ENCODE measurements around the gene MYMK.

Gene MYMK

DNA sequence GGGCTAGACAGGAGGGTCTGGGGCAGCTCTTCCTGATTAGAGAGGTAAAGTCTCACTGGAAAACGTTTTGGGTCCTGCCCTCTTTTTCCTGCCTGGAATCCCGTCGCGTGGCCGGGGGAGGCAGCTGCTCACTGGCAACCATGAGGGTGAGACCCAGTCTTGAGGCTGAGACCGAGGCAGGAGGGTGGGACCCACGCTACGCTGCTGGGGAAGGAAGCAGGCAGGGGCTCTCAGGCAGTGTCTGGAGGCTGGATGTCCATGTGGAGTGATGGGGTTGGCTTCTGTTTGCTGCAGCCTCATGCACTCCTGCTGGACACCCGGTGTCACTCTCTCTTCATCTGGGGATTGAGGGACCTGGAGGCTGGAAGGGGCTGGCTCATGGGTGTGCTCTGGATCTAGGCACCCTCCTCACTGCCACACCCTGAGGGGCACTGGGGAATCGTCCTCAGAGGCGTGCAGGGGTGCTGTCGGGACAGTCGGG is 34.5 kb downstream of the MYMK start:
- FAIRE-seq (no peak), DNase-seq (ENCODE audit: insufficient read length, low spot score) (no peak)
- TF ChIP-seq POLR2A (IDR thresholded peaks at IDR 0.05; ENCODE audit: low read depth, low read length): no peak

DNA sequence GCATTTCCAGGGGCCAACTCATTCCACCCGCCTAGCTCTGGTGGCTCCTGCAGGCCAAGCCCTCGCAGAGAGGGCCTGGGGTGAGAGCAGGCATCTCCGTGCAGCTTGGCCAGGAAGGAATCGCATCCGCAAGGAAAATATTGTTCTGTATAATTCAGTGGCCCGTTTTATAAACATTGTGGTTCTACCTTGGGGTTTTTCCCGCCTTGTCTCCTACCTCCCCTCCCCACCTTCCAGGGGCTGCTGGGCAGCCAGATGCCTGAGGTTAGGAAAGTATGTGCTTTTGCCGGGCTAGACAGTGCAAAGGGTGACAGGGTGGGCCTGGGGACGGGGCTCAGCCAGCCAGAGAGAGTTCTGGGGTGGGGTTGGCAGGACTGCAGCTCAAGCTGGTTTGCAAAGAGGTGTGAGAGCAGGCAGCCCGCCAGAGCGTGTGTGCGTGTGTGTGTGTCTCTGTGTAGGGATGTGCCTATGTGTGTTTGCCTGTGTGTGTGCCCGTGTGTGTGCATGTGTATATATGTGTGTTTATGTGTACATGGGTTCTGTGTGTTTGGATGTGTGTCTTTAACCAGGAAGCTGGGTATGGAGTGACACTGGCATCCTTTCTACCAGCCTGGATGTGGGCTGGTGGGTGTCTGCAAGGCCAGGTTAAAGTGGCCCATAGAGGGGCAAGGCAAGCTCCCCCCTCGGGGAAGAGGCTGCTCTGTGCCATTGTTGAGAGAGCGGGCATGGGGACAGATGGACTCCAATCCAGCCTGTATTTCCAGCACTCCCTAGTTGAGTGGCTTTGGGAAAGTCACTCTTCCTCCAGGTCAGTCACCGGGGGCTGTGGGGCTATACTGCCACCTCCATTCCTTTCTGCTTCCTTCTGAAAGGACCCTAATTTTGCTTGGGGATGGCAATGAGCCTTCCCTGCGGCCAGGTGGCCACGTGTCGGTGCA is 35.2 kb downstream of the MYMK start:
- FAIRE-seq (no peak), DNase-seq (ENCODE audit: insufficient read length, low spot score) (no peak)
- no peak for TF ChIP-seq POLR2A (IDR thresholded peaks at IDR 0.05; ENCODE audit: low read depth, low read length)

DNA sequence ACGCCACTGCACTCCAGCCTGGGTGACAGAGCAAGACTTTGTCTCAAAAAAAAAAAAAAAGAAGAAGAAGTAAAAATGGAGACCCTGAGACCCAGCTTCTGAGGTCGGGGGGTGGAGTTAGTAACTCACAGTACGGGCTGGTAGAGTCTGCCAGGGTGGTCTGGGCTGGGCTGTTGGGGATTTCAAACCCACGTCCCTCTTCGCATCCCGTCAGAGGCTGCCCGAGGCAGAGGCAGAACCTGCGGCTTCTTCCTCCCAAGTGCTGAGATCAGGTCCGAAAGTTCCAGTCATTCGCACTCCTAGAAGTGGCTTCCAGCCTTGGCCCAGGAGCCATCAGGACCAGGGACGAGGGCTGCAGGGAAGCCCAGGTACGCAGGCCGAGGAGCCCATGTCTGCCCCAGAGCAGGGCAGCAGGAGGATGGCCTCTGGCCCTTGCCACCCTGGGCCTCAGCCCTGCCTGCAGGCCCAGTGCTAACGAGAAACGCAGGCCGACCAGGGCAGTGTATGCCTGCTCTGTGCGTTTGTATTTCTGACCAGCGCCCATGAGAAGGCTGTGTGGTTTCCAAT is 36.0 kb downstream of the MYMK start:
- DNase-seq (ENCODE audit: insufficient read length, low spot score) (no peak), FAIRE-seq (no peak)
- no peak for TF ChIP-seq POLR2A (IDR thresholded peaks at IDR 0.05; ENCODE audit: low read depth, low read length)

DNA sequence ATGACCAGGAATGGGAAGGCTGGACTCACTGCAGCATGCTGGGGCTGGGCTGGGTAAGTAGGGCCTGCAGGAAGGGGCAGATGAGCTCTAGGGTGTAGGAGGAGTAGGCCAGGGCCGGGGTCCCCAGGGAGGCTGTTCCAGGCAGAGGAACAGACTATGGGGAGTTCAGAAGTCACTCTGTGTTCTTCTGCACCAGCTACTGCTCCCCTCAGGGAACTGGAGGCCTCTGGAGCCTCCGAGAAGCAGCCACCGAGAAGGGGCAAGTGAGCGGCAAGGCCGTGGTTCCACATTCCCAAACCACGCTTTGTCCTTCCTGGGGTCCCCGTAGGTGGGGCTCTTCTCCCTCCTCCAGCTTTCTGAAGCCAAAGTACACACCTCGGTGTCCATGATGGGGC is 37.4 kb downstream of the MYMK start:
- DNase-seq (ENCODE audit: insufficient read length, low spot score): no peak
- TF ChIP-seq POLR2A (IDR thresholded peaks at IDR 0.05; ENCODE audit: low read depth, low read length): no peak
- FAIRE-seq: no peak

DNA sequence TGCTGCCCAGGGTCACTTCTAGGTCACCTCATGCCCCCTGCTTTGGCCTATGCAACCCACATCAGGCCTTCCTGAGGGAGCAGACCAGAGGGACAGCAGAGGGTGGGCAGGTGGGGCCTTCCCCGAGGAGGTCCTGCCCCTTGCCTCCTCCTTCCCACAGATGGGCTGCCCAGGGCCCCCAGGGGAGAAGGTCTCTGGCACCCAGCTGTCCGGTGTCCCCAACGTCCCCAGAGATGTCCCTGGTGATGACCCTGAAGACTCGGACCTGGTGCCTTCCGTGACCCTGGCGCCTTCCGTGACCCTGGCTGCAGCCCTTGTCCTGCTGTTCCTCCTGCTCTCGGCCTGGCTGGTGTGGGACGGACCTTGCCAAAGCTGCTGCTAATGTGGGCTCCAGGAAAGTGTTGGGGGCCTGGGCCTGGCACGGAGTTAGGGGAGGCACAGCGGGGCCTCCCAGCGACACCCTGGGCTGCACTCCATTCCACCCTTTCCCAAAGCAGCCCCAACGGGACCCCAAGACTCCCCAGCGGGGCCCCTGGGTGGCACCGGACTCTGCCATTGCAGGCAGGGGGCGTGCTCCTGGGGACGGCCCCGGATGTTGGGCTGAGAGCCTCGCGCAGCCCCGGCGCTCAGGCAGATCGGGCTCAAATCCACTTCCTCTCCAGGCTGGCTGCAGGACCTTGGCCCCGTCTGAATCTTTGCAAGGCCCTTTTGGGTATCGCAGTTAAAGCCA is 39.1 kb downstream of the MYMK start:
- no peak for TF ChIP-seq POLR2A (IDR thresholded peaks at IDR 0.05; ENCODE audit: low read depth, low read length)
- DNase-seq (ENCODE audit: insufficient read length, low spot score): no peak
- no peak for FAIRE-seq

DNA sequence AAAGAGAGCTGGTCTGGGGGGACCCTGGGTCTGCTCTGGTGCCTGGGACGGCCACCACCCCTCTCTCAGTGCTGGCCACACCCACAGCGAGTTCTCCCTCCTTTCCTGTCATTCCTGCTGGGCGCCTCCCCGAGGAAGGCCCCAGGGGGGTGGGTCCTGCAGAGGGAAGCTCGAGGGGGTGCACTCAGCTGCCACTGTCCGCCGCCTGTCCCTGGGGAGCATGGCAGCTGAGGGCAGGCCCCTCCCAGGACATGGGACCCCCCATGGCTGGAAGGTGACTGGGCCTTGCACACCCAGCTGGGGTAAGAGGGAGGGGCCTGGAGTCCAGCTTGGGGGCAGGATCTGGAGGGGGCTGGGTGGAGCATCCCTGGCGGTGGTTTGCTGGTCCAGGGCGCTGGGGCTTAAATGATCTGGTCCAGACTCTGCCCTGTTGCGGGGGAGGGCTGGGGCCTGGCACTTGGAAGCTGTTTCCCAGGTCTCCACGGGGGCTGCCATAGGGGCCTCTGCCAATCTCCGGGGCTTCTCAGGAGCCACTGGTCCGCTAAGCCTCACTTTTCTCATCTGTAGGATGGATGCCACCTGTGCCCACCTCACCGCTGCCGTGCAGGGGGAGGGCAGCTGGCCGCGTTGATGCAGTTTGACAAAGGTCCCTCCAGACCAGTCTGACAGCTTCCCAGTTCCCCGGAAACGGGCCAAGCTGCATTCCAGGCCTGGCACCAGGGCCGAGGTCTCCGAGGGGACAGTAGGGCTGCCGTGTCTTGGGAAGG is 39.9 kb downstream of the MYMK start:
- FAIRE-seq: no peak
- DNase-seq (ENCODE audit: insufficient read length, low spot score): no peak
- TF ChIP-seq POLR2A (IDR thresholded peaks at IDR 0.05; ENCODE audit: low read depth, low read length): no peak

DNA sequence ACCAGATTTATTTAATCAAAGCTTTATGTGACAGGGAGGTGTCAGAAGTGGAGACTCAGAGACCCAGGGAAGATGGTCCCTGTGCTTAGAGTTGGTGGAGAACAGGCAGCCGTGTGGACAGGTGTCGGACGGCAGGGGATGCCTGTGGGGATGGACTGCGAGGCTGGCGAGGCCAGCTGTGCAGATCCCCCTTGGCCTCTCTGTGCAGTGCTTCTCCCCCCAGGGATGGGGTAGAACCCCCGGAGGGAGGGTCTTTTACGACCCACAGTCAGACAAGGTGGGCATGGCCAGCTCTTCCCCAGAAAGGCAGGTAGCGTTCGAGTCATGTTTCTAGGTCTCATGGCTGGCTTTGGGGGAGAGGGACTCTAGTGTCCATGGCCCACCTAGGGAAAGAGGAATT is 41.1 kb downstream of the MYMK start:
- no peak for FAIRE-seq
- no peak for TF ChIP-seq POLR2A (IDR thresholded peaks at IDR 0.05; ENCODE audit: low read depth, low read length)
- no peak for DNase-seq (ENCODE audit: insufficient read length, low spot score)

DNA sequence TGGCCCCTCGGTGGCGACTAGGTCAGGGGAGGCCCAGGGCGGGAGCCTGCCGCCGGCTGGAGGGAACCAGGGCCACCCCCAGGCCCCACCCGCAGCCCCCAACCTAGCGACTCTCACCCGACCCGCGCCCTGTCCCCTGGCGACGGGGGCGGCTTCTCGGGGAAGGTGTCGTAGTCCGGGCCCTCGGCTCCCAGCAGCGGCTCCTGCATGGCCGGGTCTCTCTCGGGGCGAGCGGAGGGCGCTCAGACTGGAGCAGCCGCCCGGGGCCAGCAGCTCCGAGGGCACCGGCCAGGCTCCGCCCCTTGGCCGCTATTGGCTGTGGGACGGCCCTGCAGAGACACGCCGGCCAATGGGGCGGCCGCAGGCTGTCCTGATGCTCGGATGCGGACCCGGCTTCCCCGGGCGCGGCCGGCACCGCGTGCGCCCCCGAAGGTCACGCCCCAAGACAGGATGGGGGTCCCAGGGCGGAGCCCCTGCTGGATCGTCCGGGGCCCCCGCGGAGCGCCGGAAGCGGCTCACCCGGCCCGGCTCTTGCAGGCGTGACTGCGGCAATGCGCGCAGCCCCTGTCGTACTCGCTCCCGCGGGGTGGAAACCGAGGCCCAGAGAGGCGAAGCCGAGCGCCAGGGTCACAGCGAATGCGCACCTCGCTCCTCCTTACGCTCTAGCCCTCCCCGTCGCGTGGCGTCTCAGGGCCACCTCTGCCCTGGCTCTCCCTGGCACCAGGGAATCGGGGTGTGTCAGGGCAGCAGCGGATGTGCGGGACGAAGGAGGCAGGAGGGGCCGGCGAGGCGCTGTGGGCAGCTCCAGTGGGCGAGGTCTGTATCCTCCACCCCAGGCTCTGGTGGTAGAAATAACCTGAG is 45.7 kb downstream of the MYMK start, which contains the start of gene SLC2A6:
Gene SLC2A6 (minus strand): TSS at position 249 of the 861 bp plus-strand sequence. CDS start 40 bp downstream, at position 209.
- TF ChIP-seq POLR2A (IDR thresholded peaks at IDR 0.05; ENCODE audit: low read depth, low read length): peak; percentile 81
- DNase-seq (ENCODE audit: insufficient read length, low spot score) (peak; percentile 99), FAIRE-seq (no peak)

DNA sequence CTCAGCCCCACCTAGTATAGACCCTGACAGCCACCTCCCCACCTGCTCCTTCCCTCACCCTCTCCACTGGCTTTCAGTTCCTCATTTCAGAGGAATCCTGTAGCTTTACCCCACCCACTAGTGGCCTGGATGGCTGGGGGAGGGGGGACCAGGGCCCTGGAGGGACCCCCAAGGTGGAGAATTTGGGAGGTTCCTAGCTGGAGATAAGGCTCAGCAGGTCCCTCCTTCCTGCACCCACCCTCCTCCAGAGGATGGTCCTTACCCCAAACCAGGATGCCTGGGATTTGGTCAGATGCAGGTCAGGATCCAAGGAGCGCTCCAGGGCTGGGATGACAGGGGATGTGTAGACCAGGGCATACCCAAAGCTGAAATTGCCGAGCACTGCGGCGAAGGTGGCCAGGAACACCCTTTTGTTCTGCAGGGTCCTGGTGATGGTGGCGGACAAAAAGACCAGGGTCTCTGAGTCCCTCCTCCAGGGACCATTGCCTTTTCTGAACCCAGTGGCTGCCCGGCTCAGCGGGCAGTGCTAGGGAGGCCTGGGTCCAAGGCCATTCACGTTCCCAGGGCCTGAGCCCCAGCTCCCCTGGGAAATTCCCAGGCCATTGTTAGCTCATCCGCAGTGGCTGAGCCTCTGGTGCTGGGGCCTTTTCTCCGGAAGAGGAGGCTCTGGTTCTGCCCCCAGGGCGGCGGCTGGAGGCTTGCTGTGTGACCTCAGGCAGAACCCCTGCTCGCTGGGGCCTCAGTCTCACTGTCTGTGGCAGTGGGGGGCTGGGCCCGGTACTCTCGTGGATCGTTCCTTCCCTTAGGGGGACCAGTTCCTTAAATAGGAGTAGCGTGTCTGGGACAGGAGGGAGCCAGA is 46.5 kb downstream of the MYMK start:
- TF ChIP-seq POLR2A (IDR thresholded peaks at IDR 0.05; ENCODE audit: low read depth, low read length): no peak
- FAIRE-seq: no peak
- peak; percentile 74 for DNase-seq (ENCODE audit: insufficient read length, low spot score)

DNA sequence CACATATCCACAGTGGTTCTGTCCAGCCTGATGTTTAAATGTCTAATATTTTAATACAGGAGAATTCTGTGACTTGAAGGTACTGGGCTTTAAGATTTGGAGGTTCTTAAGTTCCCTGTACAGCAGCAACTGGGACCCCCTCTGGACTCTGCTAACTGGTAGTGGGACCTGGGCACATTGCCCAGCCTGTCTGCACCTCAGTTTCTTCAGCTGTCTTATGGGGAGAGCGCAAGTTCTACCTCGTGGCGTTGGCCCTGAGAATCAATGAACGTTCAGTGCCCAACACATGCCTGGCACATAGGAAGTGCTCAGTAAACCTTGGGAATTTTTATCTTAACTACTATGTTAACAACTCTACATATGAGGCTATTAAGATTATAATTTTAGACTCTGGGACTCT is 47.3 kb downstream of the MYMK start:
- FAIRE-seq (no peak), DNase-seq (ENCODE audit: insufficient read length, low spot score) (no peak)
- no peak for TF ChIP-seq POLR2A (IDR thresholded peaks at IDR 0.05; ENCODE audit: low read depth, low read length)

DNA sequence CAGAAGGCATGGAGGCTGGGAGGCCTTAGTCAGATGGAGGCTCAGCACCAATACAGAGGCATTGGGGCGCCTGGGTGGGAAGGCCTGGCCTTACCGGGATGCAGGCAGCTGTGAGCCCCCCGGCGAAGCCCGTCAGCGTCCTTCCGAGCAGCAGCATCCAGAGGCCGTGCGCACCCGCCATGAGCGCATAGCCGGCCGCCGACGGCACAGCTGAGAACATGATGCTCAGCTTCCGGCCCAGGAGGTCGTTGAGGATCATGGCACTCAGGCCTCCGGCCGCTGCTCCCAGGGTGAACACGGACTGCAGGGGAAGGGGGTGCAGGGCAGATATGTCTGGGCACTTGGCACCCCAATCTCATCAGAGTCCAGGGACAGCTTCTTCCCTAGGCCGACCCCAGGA is 47.8 kb downstream of the MYMK start:
- no peak for DNase-seq (ENCODE audit: insufficient read length, low spot score)
- no peak for FAIRE-seq
- TF ChIP-seq POLR2A (IDR thresholded peaks at IDR 0.05; ENCODE audit: low read depth, low read length): no peak
